Mucosa of gallbladder (tissue), 1 donor: ENCODE measurements around the gene PRKD2. TPM values are rescaled to one million over a fixed set of nuclear protein-coding genes. Genes with fewer than 3 reads are reported as not detected.
"Not testable (repeated sequence)": the region's sequence is repeated elsewhere in the genome, so short reads cannot be mapped to it uniquely, and the experiment has no call there.

Experiments
- DNase-seq: peaks from one replicate; pipeline ENCODE4 v3.0.0-alpha.2; 2020; ENCODE audit warnings: low spot score
- total RNA-seq: library from RNA; stranded (reverse); gene quantifications from one replicate; pipeline ENCODE4 v1.2.1, GENCODE V29; 2021
- donor health status: DM: no; HTN: no; CAD: no.

PRKD2 gene
- 61.5 TPM for total RNA-seq

- DNase-seq = peak; percentile 91
Observed at GRCh38 chr19:46717034-46717715, at the start of gene PRKD2. Gene PRKD2 (minus strand): TSS chr19:46717114. CDS start chr19:46716370, 744 bp downstream.

GRCh38 chr19:46764817-46765291 lies 47.9 kb upstream of the PRKD2 start:
- peak; percentile 78 for DNase-seq

DNA sequence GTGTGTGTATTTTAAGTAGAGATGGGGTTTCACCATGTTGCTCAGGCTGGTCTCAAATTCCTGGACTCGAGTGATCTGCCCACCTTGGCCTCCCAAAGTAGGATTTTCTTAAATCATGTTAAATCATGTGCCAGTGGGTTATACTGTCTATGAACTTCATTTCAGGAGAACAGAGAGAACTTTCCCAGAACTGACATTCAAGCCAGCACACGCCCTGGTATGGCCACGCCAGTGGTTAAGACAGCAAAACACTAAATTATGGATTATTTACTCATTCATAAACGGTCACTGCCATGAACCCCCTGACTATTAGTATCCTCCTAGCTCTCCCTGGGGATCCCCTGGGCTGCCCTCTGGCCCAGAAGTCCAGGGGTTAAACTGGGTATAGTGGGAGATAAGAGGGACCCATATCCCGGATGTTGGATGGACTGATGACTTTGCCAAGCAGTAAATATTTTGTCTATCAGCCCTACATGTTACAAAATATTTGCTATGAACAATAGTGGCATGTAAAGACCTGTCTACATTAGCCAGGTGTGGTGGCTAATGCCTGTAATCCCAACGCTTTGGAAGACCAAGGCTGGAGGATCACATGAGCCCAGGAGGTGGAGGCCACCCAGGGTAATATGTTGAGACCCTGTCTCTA lies 45.5 kb upstream of the PRKD2 start:
- no peak for DNase-seq

DNA sequence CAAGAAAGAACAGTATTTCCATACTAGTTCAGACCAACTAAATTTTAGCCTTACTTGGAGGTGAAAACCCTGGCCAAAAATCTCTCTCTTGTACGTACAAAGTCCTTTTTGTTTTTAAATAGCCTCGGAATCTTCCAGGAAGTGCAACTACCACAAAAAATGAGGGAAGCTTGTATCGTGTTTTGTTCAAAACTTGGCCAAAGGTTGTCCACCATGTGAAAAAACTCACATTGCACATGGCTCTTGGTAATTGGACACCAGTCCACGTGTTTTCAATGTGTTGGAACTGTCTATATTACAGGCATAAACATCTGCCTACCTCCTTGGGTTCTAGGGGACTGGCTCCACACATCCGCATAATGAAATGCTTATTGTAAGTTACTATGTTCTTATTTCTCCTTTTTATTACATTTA lies 44.5 kb upstream of the PRKD2 start:
- no peak for DNase-seq

DNA sequence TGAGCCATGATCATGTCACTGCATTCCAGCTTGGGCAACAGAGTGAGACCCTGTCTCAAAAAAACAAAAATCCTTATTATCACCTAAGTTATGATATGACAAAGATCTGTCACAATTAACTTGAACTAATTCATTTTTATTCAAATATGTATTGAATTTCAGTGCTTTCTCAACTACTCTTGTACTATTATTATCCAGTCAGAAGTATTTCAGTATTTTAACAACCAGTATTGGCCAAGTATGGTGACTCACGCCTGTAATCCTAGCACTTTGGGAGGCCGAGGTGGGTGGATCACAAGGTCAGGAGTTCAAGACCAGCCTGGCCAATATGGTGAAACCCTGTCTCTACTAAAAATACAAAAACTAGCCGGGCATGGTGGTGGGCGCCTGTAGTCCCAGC lies 44.0 kb upstream of the PRKD2 start:
- not testable (repeated sequence) for DNase-seq

DNA sequence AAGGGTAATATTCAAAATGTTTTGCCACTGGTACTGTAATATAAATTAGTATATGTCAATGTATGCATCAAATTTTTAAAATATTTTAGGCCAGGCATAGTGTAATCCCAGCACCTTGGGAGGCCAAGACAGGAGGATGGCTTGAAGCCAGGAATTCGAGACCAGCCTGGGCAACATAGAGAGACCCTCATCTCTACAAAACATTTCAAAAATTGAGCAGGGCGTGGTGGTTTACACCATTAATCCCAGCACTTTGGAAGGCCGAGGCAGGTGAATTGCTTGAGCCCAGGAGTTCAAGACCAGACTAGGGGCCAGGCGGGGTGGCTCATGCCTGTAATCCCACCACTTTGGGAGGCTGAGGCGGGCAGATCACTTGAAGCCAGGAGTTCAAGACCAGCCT lies 43.4 kb upstream of the PRKD2 start:
- no peak for DNase-seq

DNA sequence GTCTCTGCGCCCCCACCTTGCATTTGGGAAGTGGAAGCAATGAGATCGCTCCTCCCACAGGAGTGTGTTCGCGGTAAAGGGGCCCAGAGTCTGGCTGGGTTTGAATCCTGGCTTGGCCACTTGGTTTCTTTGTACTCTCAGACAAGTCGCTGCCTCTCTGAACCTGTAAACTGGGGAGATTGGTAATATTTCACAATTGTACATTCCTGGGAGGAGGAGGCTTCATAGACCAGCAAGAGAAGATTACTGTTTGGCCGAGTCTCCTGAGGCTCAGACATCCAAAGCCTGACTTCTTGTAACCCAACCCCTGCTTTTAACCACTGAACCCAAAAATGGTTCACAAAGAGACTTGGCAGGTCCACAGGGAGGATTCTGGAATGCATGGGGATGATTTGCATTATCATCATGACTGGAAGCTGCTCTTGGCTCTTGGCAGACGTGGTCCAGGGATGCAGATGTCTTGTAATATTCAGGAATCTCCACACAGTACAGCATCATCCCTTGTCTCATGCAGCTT lies 43.0 kb upstream of the PRKD2 start:
- peak; percentile 59 for DNase-seq

DNA sequence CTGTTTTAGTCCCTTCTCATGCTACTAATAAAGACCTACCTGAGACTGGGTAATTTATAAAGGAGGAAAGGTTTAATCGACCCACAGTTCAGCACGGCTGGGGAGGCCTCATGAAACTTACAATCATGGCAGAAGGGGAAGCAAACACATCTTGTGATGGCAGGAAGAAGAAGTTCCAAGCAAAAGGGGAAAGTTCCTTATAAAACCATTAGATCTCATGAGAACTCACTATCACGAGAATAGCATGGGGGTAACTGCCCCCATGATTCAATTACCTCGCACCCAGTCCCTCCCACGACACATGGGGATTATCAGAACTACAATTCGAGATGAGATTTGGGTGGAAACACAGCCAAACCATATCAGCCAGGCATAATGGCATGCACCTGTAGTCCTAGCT lies 42.3 kb upstream of the PRKD2 start:
- no peak for DNase-seq

- no peak for DNase-seq
Observed at GRCh38 chr19:46756544-46756888, 39.6 kb upstream of the PRKD2 start.

GRCh38 chr19:46755853-46756543 lies 39.1 kb upstream of the PRKD2 start:
- DNase-seq = no peak

- no peak for DNase-seq
Observed at GRCh38 chr19:46755077-46755852, 38.4 kb upstream of the PRKD2 start.

DNA sequence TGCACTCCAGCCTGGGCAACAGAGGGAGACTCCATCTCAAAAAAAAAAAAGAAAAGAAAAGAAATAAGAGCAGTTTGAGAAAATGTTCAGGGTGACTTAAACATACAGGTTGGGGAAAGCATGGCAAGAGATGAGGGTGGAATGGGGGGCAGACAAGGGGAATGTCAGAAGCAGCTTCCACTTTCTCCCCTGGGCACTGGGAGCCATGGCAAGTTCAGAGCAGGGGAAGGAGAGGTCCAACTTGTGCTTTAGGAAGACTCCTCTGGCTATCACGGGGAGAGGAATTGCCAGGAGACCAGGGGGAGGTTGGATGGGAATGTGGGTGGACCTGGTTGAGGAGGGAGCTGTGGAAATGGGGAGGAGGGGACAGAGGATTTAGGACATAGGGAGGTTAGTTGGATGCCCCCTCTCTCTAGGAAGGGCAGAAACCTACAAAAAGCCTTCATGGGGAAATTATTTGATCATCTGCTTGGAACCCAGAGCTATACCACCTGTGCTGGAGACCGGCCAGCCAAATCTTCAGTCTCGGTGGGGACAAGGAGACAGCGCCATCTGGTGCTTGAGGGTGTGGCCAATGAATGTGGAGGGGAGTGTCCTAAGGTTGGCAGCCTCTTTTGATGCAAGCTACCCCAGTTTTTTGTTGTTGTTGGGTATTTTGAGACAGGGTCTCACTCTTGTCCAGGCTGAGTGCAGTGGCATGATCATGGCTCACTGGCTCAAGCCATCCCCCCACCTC lies 36.7 kb upstream of the PRKD2 start:
- peak; percentile 51 for DNase-seq

- no peak for DNase-seq
Observed at GRCh38 chr19:46748325-46749109, 31.6 kb upstream of the PRKD2 start.

DNA sequence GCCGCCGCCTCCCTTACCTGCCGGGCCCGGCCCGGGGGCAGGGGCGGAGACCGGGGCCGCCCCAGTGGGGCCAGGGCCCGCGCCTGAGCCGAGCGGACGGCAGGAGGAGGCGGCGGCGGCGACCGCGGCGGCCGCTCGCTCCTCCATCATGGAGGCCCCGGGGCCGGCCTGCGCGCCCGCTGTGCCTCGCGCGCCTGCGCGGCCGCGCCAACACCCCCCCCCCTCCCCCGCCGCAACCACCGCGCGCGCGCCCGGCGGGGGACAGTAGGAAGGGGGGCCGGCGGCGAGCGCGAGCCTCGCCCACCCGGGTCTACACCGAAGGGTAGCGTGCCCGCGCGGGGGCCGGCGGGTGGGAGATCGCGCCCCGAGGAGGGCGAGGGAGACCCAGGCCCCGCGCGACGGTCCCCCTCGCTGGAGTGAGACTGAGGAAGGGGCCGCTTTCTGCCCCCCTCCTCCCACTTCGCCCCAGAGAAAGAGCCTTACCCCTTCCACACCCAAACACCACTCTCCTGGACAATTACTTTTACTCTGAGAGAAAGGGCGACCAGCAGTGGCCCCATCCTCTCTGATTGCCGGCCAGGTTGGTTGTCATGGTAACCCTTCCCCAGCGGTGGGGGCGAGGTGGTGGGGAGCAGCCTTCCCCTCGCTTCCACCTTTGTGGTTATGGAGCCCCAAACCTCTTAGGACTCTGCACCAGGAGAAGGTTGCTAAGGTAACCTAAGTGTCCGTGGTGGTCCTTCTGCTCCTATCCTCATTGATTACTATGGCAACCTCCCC lies 29.6 kb upstream of the PRKD2 start, which contains the start of gene STRN4:
TSS of gene STRN4 (minus strand) at position 170 of the 777 bp plus-strand sequence. CDS start at position 150, 20 bp downstream.
- DNase-seq = no peak

- no peak for DNase-seq
Observed at GRCh38 chr19:46745521-46746280, 28.8 kb upstream of the PRKD2 start, which contains the start of gene FKRP. Gene FKRP (plus strand): TSS chr19:46746057. CDS start chr19:46755451, 9,394 bp downstream.

DNA sequence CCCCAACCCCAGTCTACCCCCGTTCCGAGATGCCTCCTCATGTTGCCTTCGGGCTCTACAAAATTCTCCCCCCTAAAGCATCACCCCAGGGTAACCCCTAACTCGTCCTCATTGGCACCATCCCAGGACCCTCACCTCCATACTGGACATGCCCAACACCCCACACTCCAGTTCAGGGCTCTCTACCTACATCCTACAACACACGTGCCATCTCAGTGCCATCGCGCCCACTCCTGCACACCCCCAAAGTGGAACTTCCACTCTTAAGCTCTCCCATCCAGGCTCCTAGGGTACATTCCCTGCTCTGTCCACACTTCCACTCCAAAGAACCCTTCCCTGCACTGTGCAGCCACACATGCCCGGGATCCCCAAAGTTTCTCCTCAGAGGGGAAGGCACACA lies 28.1 kb upstream of the PRKD2 start:
- no peak for DNase-seq

DNA sequence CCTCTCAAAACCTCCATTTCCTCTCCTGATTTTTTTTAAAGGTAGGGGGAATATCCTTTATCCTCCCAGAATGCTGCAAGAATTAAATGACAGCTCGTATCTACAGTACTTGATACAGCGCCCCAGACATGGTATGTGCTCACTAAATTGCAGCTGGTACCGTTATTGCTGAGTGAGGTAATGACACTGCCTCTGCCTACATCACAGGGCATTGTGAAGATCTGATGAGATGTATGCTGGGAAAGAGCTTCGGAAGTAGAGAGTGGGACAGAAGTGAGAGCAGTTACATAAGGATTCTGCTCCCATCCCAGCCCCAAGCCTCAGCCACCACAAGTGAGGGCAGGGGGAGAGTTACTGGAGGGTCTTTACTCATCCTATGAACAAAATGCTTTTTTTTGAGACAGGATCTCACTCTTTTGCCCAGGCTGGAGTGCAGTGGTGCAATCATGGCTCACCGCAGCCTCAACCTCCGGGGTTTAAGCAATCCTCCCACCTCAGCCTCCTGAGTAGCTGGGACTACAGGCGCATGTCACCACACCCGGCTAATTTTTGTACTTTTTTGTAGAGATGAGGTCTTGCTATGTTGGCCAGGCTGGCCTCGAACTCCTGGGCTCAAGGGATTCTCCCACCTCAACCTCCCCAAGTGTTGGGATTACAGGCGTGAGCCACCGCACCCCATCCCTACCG lies 27.2 kb upstream of the PRKD2 start:
- no peak for DNase-seq

DNA sequence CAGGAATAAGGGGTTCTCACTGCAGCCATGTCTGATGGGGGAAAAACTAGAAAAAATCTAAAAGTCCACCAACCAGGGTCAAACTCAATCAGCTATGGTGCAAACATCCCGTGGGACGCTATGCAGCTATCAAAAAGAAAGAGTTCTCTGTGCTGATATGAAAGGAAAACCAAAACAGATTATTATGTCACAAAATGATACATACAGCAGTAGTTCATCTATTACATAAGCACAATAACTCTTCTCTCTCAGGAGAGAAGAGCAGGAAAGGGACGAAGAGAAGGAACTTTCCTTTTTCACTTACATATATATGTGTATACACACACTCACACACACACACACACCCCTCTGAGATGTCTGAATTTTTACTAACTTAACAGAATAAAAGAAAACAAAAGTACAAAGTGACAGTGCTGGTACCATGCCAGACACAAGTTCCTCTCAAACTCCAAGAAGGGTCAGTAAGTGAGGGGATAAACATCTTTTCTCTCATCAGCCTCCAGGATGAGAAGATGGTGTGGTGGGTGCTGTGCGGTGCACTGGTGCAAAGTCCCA lies 26.1 kb upstream of the PRKD2 start:
- no peak for DNase-seq
